ENCODE results near the gene NVL. TPM values are rescaled to one million over a fixed set of nuclear protein-coding genes. Genes with fewer than 3 reads are reported as not detected.
A peak's percentile ranks its signal among the peaks of the same experiment; 100 is the strongest.

The NVL gene
- total RNA-seq, 4 donors from 2014 or later: 11.7 to 40.5 (median 15.4) TPM

DNA sequence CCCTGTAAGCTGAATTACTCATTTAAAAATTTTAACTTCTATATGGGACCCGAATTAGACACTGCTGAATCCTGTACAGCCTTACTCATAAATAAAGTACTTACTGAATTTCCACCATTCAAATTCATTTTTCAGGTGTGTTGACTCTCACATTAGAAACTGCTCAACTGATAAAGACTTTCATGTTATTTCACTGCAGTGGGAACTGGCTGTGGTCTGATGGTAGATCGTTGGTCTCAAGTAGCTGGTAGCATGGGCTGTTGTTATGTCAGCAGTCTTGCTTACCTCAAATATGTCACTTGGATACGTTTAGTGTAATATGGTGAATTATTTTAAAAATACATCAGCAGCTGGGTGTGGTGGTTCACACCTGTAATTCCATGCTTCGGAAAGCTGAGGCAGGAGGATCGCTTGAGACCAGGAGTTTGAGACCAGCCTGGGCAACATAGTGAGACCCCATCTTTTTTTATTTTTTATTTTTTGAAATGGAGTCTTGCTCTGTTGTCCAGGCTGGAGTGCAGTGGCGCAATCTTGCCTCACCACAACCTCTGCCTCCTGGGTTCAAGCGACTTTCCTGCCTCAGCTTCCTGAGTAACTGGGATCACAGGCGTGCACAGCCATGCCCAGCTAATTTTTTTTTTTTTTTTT is 136.5 kb downstream of the NVL start:
- 86 to 89% methylated on average over 6 to 8 of the region's 8 CpGs for WGBS, 2 donors (ENCODE audit: low coverage in 1 of 2)
- peaks cover 3 to 59% of the 10 kb centered on the region in 2 donors for H3K36me3 ChIP-seq
- no peak overlapping the region for H3K4me3 ChIP-seq
- H3K27ac ChIP-seq: no peak overlapping the region
- no peaks in the 10 kb centered on the region for H3K27me3 ChIP-seq
- H3K9me3 ChIP-seq: no peaks in the 10 kb centered on the region
- TF ChIP-seq EP300 (IDR thresholded peaks at IDR 0.05): no peak
- TF ChIP-seq, protein P1, sequence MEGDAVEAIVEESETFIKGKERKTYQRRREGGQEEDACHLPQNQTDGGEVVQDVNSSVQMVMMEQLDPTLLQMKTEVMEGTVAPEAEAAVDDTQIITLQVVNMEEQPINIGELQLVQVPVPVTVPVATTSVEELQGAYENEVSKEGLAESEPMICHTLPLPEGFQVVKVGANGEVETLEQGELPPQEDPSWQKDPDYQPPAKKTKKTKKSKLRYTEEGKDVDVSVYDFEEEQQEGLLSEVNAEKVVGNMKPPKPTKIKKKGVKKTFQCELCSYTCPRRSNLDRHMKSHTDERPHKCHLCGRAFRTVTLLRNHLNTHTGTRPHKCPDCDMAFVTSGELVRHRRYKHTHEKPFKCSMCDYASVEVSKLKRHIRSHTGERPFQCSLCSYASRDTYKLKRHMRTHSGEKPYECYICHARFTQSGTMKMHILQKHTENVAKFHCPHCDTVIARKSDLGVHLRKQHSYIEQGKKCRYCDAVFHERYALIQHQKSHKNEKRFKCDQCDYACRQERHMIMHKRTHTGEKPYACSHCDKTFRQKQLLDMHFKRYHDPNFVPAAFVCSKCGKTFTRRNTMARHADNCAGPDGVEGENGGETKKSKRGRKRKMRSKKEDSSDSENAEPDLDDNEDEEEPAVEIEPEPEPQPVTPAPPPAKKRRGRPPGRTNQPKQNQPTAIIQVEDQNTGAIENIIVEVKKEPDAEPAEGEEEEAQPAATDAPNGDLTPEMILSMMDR (IDR thresholded peaks at IDR 0.05): no peak
- TF ChIP-seq POLR2AphosphoS5 (IDR thresholded peaks at IDR 0.05): no peak
- TF ChIP-seq POLR2A (IDR thresholded peaks at IDR 0.05): no peak
- peaks cover 0 to 44% (median 0%) of the 10 kb centered on the region in 3 donors for H3K4me1 ChIP-seq
- no peak for ATAC-seq

DNA sequence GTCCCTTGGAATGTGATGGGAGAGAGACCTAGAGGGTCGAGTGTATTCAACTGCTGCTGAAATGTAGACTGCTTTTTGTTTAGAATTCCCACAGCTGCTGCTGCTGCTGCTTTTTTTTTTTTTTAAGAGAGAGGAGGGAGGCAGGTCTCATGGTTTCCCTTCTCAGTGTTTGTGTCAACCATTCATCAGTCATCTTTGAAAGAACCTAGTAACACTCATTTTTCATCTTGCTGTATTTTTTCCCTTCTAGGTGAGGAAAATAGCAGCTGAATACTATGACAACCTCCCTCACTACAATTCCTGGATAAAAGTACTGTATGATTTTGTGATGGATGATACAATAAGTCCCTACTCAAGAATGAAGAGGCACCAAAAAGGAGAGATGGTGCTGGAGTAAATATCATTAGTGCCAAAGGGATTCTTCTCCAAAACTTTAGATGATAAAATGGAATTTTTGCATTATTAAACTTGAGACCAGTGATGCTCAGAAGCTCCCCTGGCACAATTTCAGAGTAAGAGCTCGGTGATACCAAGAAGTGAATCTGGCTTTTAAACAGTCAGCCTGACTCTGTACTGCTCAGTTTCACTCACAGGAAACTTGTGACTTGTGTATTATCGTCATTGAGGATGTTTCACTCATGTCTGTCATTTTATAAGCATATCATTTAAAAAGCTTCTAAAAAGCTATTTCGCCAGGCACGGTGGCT is 137.7 kb downstream of the NVL start:
- WGBS, 2 donors (ENCODE audit: low coverage in 1 of 2): 25 to 56% methylated on average over 3 to 5 of the region's 5 CpGs
- H3K4me1 ChIP-seq: peaks cover 0 to 48% (median 0%) of the 10 kb centered on the region in 3 donors
- no peak for ATAC-seq
- no peaks in the 10 kb centered on the region for H3K27me3 ChIP-seq
- peaks cover 3 to 59% of the 10 kb centered on the region in 2 donors for H3K36me3 ChIP-seq
- no peaks in the 10 kb centered on the region for H3K9me3 ChIP-seq
- H3K4me3 ChIP-seq: no peak overlapping the region
- H3K27ac ChIP-seq: peak overlapping the region in 1 of 4 donors; percentile 2
- no peak for TF ChIP-seq POLR2A (IDR thresholded peaks at IDR 0.05)

DNA sequence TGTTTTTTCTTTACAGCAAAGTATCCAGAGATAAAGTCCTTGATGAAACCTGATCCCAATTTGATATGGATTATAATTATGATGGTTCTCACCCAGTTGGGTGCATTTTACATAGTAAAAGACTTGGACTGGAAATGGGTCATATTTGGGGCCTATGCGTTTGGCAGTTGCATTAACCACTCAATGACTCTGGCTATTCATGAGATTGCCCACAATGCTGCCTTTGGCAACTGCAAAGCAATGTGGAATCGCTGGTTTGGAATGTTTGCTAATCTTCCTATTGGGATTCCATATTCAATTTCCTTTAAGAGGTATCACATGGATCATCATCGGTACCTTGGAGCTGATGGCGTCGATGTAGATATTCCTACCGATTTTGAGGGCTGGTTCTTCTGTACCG is 140.4 kb downstream of the NVL start:
- H3K4me1 ChIP-seq: peaks cover 0 to 62% (median 12%) of the 10 kb centered on the region in 3 donors
- no peaks in the 10 kb centered on the region for H3K9me3 ChIP-seq
- H3K27ac ChIP-seq: no peak overlapping the region
- H3K36me3 ChIP-seq: peaks cover 3 to 49% of the 10 kb centered on the region in 2 donors
- TF ChIP-seq POLR2AphosphoS5 (IDR thresholded peaks at IDR 0.05) (no peak), POLR2A (IDR thresholded peaks at IDR 0.05) (no peak), EP300 (IDR thresholded peaks at IDR 0.05) (no peak)
- TF ChIP-seq, protein P1 (IDR thresholded peaks at IDR 0.05): no peak
- no peak overlapping the region for H3K4me3 ChIP-seq
- 89 to 95% methylated on average over 7 of the region's 7 CpGs for WGBS, 2 donors (ENCODE audit: low coverage in 1 of 2)
- ATAC-seq: no peak
- H3K27me3 ChIP-seq: no peaks in the 10 kb centered on the region

DNA sequence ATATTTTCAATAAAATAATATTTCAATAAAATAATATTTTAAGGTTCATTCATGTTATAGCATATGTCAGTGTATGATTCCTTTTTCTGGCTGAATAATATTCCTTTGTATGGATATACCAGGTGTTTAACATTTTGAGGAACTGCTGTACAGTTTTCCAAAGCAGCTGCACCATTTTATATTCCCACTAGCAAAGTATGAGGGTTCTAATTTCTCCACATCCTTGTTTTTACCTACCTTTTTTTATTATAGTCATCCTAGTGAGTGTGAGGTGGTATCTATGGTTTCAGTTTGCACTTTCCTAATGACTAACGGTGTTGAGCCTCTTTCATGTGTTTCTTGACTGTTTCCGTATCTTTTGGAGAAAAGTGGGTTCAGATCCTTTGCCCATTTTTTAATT is 141.7 kb downstream of the NVL start:
- H3K27ac ChIP-seq: no peak overlapping the region
- 88 to 95% methylated on average over 2 of the region's 2 CpGs for WGBS, 2 donors (ENCODE audit: low coverage in 1 of 2)
- TF ChIP-seq POLR2AphosphoS5 (IDR thresholded peaks at IDR 0.05) (no peak), POLR2A (IDR thresholded peaks at IDR 0.05) (no peak), EP300 (IDR thresholded peaks at IDR 0.05) (no peak)
- TF ChIP-seq, protein P1 (IDR thresholded peaks at IDR 0.05): no peak

DNA sequence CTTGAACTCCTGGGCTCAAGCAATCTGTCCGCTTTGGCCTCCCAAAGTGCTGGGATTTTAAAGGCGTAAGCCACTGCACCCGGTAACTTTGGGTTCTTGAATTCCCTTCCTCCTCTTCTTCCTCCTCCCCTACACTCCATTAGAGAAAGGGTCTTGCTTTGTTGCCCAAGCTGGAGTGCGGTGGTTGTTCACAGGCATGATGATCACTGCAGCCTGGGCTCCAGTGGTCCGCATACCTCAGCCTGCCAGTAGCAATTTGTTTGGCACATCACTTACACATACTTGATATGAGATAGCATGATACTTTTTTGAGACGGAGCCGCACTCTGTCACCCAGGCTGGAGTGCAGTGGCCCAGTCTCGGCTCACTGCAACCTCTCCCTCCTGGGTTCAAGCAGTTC is 144.8 kb downstream of the NVL start:
- TF ChIP-seq EP300 (IDR thresholded peaks at IDR 0.05): no peak
- TF ChIP-seq, protein P1 (IDR thresholded peaks at IDR 0.05): no peak
- H3K27me3 ChIP-seq: no peaks in the 10 kb centered on the region
- ATAC-seq: no peak
- H3K36me3 ChIP-seq: peaks cover 0 to 7% of the 10 kb centered on the region in 2 donors
- H3K27ac ChIP-seq: peak overlapping the region in 2 of 4 donors; percentile 23 to 99
- peaks cover 0 to 58% (median 19%) of the 10 kb centered on the region in 3 donors for H3K4me1 ChIP-seq
- peak overlapping the region in 1 of 2 donors; percentile 100 for H3K4me3 ChIP-seq
- WGBS, 2 donors (ENCODE audit: low coverage in 1 of 2): 79 to 100% methylated on average over 3 to 4 of the region's 8 CpGs
- H3K9me3 ChIP-seq: no peaks in the 10 kb centered on the region

More for the DNA sequence above, 141.7 kb downstream of the NVL start:
- Histone ChIP-seq H3K4me1 (peaks cover 0 to 66% (median 16%) of the 10 kb centered on the region in 3 donors), H3K36me3 (peaks cover 3 to 37% of the 10 kb centered on the region in 2 donors), H3K27me3 (no peaks in the 10 kb centered on the region), H3K4me3 (no peak overlapping the region), H3K9me3 (no peaks in the 10 kb centered on the region)
- ATAC-seq: no peak

Data from gastroesophageal sphincter (tissue), 4 donors.